HG02798 (cell line): Measurements from ENCODE around the gene NRG2.

ENCODE experiments used
- ATAC-seq: cut with Tn5 transposase; IDR thresholded peaks from one replicate; pipeline ENCODE4 v1.9.1; 2021; ENCODE audit warnings: mild to moderate bottlenecking; ENCODE audit not compliant: unreplicated experiment, poor library complexity

Gene NRG2

GRCh38 chr5:139886213-139886612, 156.9 kb downstream of the NRG2 start:
- ATAC-seq = no peak

DNA sequence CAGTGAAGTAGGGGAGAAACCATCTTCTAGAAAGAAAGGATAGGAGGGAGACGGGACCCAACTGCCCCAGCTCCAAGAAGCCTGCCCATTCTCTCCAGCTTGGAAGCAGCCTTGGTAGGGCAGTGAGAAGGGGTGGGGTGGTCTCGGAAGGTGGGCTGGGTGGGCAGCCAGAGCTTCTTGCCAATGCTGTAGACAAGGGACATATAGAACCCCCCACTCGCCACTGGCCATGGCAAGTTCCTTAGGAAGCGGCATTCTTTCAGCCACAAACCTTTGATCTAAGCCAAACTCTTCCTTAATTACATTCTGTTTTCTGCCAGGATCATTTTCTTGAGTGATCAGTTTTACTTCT, 157.3 kb downstream of the NRG2 start:
- ATAC-seq = no peak

DNA sequence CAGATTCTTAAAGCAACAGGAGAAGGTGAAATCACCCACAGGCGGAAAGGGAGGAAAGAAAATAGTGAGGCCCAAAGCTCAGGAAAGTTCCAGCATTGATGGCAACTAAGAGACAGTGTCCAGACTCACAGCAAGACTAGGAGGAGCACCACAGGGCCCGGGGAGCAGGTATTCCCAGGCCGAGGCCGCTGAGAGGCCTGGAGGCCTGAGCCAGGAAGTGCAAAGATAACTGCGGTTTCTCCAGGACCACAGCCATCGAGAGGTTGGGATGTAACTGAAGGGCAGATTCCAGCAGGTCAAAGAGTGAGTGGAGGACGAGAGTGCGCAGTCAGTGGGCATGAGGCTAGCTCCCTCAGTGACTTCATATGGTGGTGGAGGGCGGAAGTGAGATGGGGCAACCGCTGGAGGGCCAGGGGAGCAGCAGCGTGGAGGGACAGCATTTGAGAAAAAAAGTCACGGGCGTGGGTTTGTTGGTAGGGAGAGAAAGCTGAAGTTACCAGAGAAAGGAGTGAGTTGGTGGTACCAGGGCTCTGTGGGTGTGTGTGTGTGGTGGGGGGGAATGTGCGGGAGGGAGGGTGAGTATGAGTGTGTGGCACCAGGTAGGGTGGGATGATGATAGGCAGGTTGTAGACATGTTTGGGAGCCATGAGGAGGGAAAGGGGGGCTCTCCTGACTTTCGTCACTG, 157.8 kb downstream of the NRG2 start:
- ATAC-seq = no peak

DNA sequence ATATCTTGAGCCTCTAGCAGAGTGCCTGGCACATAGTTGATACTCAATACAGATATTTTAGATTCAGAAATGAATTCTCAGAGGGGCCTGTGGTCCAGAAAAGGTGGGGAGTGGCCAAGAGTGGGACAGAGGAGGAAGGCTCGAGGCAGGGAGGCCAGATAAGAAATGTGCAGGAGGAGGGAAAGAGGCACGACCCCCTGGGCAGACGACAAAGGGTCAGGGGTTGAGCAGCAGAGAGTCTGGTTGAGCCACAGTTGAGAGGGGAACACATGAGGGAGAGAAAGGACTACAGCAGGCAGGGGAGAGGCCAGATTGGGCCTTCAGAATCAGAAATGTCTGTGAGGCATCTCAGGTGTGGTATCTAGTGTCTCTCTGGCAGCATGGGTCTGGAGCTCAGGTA, 158.4 kb downstream of the NRG2 start:
- ATAC-seq = no peak

- no peak for ATAC-seq
Measured at GRCh38 chr5:139884144-139884543, 159.0 kb downstream of the NRG2 start.

- no peak for ATAC-seq
Measured at GRCh38 chr5:139882961-139883539, 160.0 kb downstream of the NRG2 start.

GRCh38 chr5:139882316-139882715, 160.8 kb downstream of the NRG2 start:
- ATAC-seq = no peak

DNA sequence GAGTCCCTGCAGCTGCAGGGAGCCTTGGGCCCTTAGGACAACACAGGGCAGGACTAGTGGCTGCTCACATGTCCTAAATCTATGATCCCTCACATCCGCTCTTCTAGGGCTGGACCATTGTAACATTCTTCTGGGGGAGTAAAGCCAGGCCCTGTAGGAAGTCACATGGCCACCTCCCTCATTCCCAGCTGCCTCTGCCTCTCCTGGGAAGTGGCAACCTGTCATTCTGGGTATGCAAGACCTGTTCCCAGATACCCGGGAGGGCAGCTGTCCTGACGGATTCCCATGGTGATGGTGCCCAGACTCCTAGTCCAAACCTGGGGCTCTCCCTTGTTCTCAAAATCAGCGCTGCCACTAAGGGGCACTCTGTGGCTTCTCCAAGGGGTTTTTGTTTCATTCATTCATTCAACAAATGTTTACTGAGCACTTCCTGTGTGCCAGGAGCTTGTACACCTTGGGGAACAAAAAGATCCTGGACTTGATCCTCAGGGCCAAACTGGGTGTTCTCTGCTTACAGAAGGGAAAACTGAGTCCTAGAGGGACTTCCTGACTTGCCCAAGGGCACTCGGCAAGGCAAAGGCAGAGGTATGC, 161.9 kb downstream of the NRG2 start:
- ATAC-seq = no peak

- ATAC-seq = no peak
Measured at GRCh38 chr5:139880416-139881142, 162.5 kb downstream of the NRG2 start.

- no peak for ATAC-seq
Measured at GRCh38 chr5:139878093-139878492, 165.0 kb downstream of the NRG2 start.

DNA sequence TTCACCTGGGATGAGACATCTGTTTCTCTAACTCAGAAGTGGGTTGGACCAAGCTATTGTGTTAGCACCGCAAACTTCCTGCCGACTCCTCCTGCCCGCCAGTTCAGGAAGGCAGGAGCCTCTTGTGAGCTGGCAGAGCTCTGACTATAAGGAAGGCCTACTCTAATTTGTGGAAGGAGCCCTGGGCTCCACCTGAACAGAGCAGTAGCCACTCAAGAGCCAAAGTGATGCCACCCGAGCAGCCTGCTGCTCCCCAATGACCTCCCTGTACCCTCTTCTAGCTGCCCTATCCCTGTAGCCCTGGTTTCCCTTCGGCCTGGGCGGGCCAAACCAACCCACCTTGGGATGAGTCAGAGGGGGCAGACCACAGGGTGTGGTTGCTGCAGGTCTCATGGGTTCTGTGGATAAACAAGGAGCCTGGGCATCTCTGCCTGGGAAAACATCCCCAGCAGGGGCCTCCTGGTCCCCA, 165.9 kb downstream of the NRG2 start:
- ATAC-seq = no peak

DNA sequence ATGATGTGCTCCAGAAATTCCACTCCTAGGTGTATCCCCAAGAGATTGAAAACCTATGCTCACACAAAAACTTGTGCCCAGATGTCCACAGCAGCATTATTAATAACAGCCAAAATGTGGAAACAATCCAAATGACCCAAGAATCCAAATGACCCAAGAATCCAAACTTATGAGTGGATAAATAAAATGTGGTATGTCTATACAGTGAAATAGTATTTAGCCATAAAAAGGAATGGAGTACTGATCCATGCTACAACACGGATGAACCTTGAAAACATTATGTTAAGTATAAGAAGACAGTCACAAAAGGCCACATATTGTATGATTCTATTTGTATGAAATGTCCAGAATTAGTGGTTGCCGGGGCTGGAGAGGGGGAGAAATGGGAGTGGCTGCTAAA, 167.1 kb downstream of the NRG2 start:
- ATAC-seq = no peak

- ATAC-seq = no peak
Measured at GRCh38 chr5:139872851-139873794, 170.0 kb downstream of the NRG2 start.

GRCh38 chr5:139872052-139872766, 170.9 kb downstream of the NRG2 start:
- ATAC-seq = no peak

DNA sequence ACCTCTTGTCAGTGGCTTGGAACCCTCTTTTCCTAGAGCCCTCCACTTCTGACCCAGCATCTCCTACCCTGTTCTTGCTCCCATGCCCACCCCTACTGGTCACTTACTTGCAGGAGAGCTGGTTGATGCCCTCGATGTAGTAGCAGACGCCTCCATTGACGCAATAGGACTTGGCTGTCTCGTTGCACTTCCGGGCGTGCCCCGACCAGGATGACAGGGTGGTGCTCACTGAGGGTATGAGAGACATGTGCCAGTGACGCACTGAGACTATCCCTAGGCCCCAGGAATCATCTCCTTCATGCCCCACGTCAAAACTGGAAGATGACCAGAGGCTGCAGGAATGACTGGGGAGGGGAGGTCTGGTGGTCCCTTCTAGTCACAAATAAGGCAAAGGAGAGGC, 171.5 kb downstream of the NRG2 start:
- ATAC-seq = no peak

GRCh38 chr5:139870677-139871076, 172.4 kb downstream of the NRG2 start:
- no peak for ATAC-seq

GRCh38 chr5:139869042-139869790, 173.9 kb downstream of the NRG2 start:
- ATAC-seq = no peak

- no peak for ATAC-seq
Measured at GRCh38 chr5:139867581-139867980, 175.5 kb downstream of the NRG2 start.

DNA sequence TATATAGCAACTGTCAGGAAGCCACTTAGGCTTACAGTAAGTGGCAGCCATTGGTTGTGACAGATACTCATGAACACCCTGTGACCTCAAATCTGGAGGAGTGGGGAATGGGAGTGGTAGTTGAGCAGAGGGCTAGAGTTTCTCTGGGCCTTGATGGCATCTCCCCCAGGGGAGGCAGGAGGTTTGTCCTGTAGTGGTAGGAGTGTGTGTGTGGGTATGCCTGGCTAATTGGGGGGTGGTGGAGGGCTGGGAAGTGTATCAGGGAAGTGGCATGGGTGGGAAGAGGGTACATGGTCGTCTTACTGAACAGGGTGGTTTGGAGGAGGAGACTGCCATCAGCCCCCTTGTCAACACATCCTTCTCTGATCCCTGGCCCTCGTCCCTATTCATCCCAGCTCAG, 176.0 kb downstream of the NRG2 start:
- ATAC-seq = no peak
